ENCODE data around the gene VWC2. TPM values are rescaled to one million over a fixed set of nuclear protein-coding genes. Genes with fewer than 3 reads are reported as not detected.

VWC2 gene
- not detected in 2 replicates for total RNA-seq

GRCh38 chr7:49773218-49773935, at the start of gene VWC2:
Gene VWC2 (plus strand): TSS chr7:49773638. CDS start chr7:49775436, 1,798 bp downstream.

Data from bladder microvascular endothelial cell (primary cell).